Fibroblast of lung (primary cell): ENCODE data around the gene HHIPL1.

Experiments
- EZH2 ChIP-seq: IDR thresholded peaks from 2 replicates; pipeline ENCODE4 v1.5.1; 2012; ENCODE audit warnings: low read length, control low read depth, mild to moderate bottlenecking; ENCODE audit errors: missing control alignments
- TF ChIP-seq, protein P1 (sequence below), 2 donors: IDR thresholded peaks in 1 of 2; conservative IDR thresholded peaks in 1 of 2; 1 replicate in 1 of 2; 2 replicates in 1 of 2; pipeline ENCODE4 v1.5.1; 2011 to 2012; ENCODE audit warnings: low read length in 2 of 2, control low read depth in 1 of 2, inconsistent platforms in 1 of 2, low read depth in 1 of 2, mild to moderate bottlenecking in 1 of 2

DNA sequence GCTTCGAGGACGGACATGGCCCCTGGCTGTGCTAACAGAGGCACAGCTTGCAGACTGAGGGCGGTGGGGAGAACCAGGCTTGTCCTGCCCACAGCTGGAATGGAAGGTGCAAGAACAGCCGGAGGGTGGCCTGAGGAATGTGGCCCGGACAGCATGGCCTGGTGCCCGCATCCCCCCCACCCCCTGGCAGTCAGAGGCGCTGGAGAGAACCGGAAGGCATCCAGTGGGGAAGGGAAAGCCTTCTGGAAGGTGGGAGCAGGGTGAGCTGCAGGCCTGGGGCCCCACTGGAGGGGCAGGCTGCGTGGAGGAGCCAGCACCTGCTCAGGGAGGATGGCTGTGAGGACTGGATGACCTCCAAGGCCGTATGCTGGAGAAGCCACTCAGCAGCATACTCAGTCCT, 31.0 kb downstream of the HHIPL1 start:
- TF ChIP-seq, protein P1, sequence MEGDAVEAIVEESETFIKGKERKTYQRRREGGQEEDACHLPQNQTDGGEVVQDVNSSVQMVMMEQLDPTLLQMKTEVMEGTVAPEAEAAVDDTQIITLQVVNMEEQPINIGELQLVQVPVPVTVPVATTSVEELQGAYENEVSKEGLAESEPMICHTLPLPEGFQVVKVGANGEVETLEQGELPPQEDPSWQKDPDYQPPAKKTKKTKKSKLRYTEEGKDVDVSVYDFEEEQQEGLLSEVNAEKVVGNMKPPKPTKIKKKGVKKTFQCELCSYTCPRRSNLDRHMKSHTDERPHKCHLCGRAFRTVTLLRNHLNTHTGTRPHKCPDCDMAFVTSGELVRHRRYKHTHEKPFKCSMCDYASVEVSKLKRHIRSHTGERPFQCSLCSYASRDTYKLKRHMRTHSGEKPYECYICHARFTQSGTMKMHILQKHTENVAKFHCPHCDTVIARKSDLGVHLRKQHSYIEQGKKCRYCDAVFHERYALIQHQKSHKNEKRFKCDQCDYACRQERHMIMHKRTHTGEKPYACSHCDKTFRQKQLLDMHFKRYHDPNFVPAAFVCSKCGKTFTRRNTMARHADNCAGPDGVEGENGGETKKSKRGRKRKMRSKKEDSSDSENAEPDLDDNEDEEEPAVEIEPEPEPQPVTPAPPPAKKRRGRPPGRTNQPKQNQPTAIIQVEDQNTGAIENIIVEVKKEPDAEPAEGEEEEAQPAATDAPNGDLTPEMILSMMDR (conservative IDR thresholded peaks at IDR 0.05 in 1 of 2, IDR thresholded peaks at IDR 0.05 in 1 of 2; ENCODE audit: low read depth in 1 of 2, low read length in 2 of 2) = no peak
- no peak for TF ChIP-seq EZH2
